HepG2 (cell line): ENCODE measurements around the gene OR2F1. TPM values are rescaled to one million over a fixed set of nuclear protein-coding genes. Genes with fewer than 3 reads are reported as not detected.

Experiments
- ATAC-seq: fragments of 200-7000 bp; cut with Tn5 transposase; 3 replicates; pipeline ENCODE4 v1.9.1; 2020; ENCODE audit warnings: mild to moderate bottlenecking, moderate library complexity
- BruUV-seq: library from RNA; stranded (reverse); fragments of 400-500 nt; replicated peaks from 2 replicates; lab custom pipeline; 2021; lab: Mats Ljungman, UMichigan
- CTCF ChIA-PET: fragments of 300-600 bp; formaldehyde crosslinking; extraction: SDS; loops from one replicate; lab custom pipeline; 2021; ENCODE audit warnings: low total read pairs, inconsistent platforms, low intra/inter-chr PET ratio; lab: Yijun Ruan, JAX
- POLR2A ChIA-PET: fragments of 350-600 bp; sonication (Branson Sonifier 250); formaldehyde crosslinking; loops from one replicate; lab custom pipeline; 2020; ENCODE audit warnings: antibody characterized with exemption, inconsistent platforms; lab: Yijun Ruan, JAX
- DNase-seq: peaks from one replicate; pipeline ENCODE4 v3.0.0-alpha.2; 2015; ENCODE audit warnings: low spot score
- FAIRE-seq: peaks from 3 replicates; lab custom pipeline; 2011; peaks lifted over from hg19 to GRCh38; lab: Jason Lieb, UNC
- H2AFZ ChIP-seq: one replicate; pipeline ENCODE4 v1.6.1; 2011; ENCODE audit warnings: low read length, inconsistent platforms
- H3K27ac ChIP-seq: fragments of 300-600 bp; 3 replicates; pipeline ENCODE4 v1.8.0; 2011; ENCODE audit warnings: mixed run types, mild to moderate bottlenecking, mixed read lengths, low read length, inconsistent platforms; ENCODE audit not compliant: insufficient read depth; ENCODE audit errors: extremely low read length
- H3K27me3 ChIP-seq, 2 experiments: fragments of 200-600 bp in 1 of 2; 2 replicates in 1 of 2; 3 replicates in 1 of 2; pipeline versions ENCODE4 v1.6.0 to v1.8.0; 2011; ENCODE audit warnings: low read length in 2 of 2, mild to moderate bottlenecking in 2 of 2, moderate library complexity in 2 of 2, inconsistent platforms in 1 of 2; ENCODE audit not compliant: insufficient read depth in 2 of 2, control insufficient read depth in 1 of 2
- H3K36me3 ChIP-seq, 2 experiments: fragments of 200-600 bp in 1 of 2; replicated peaks in 1 of 2; 2 replicates in 1 of 2; 3 replicates in 1 of 2; pipeline versions ENCODE4 v1.5.1 to v1.8.0; 2011; ENCODE audit warnings: low read length in 2 of 2, inconsistent platforms in 1 of 2; ENCODE audit not compliant: insufficient read depth in 2 of 2, control insufficient read depth in 1 of 2
- H3K4me1 ChIP-seq: 2 replicates; pipeline ENCODE4 v1.5.1; 2012; ENCODE audit warnings: low read length, inconsistent platforms; ENCODE audit not compliant: insufficient read depth
- H3K4me2 ChIP-seq: 2 replicates; pipeline ENCODE4 v1.6.0; 2011; ENCODE audit warnings: low read depth, low read length, inconsistent platforms
- H3K4me3 ChIP-seq, 3 experiments: fragments of 200-600 bp in 1 of 3; sonication (generic), shearing (Covaris generic) in 1 of 3; replicated peaks in 1 of 3; 2 replicates each; pipeline ENCODE4 v1.5.1; 2011 to 2016; ENCODE audit warnings: low read length in 3 of 3, inconsistent platforms in 2 of 3, low read depth in 2 of 3, mild to moderate bottlenecking in 2 of 3, control low read depth in 1 of 3, mixed read lengths in 1 of 3; ENCODE audit not compliant: insufficient read depth in 1 of 3
- H3K79me2 ChIP-seq: one replicate; pipeline ENCODE4 v1.6.1; 2011; ENCODE audit warnings: low read length, inconsistent platforms; ENCODE audit not compliant: insufficient read depth
- H3K9ac ChIP-seq: 2 replicates; pipeline ENCODE4 v1.6.0; 2011; ENCODE audit warnings: mild to moderate bottlenecking, low read depth, low read length, inconsistent platforms; ENCODE audit not compliant: insufficient read depth
- H3K9me3 ChIP-seq: 2 replicates; pipeline ENCODE4 v1.5.1; 2012; ENCODE audit warnings: mild to moderate bottlenecking, low read length
- H4K20me1 ChIP-seq: 2 replicates; pipeline ENCODE4 v1.6.0; 2011; ENCODE audit warnings: inconsistent platforms, mild to moderate bottlenecking, low read length, moderate library complexity; ENCODE audit not compliant: insufficient read depth
- CAMTA2 ChIP-seq: sonication (generic); formaldehyde crosslinking; IDR thresholded peaks from 2 replicates; pipeline ENCODE4 v1.4.0; 2020; ENCODE audit warnings: mild to moderate bottlenecking, missing genetic modification reagents, borderline replicate concordance
- TSC22D2 ChIP-seq: sonication (generic); formaldehyde crosslinking; IDR thresholded peaks from 2 replicates; pipeline ENCODE4 v1.5.1; 2020; ENCODE audit warnings: missing genetic modification reagents, mild to moderate bottlenecking, borderline replicate concordance
- ZFP41 ChIP-seq: sonication (generic); formaldehyde crosslinking; IDR thresholded peaks from 2 replicates; pipeline ENCODE4 v1.4.0; 2020; ENCODE audit warnings: mild to moderate bottlenecking, missing genetic modification reagents, borderline replicate concordance
- ZNF354B ChIP-seq: sonication (generic); formaldehyde crosslinking; IDR thresholded peaks from 2 replicates; pipeline ENCODE4 v1.8.0; 2022; ENCODE audit warnings: mild to moderate bottlenecking, missing genetic modification reagents
- ZNF407 ChIP-seq: sonication (generic); formaldehyde crosslinking; IDR thresholded peaks from one replicate; pipeline ENCODE4 v1.5.1; 2020; ENCODE audit warnings: mild to moderate bottlenecking, missing genetic modification reagents; ENCODE audit errors: not compliant biosample characterization
- ZNF552 ChIP-seq: sonication (generic); formaldehyde crosslinking; IDR thresholded peaks from 2 replicates; pipeline ENCODE4 v1.9.0; 2022; ENCODE audit warnings: missing genetic modification reagents, mild to moderate bottlenecking, borderline replicate concordance
- ZNF670 ChIP-seq: sonication (generic); formaldehyde crosslinking; IDR thresholded peaks from 2 replicates; pipeline ENCODE4 v1.8.0; 2022; ENCODE audit warnings: mild to moderate bottlenecking, missing genetic modification reagents, borderline replicate concordance
- WGBS: methylation state at CpG from one replicate; pipeline ENCODE4 v1.1.6; 2017; ENCODE audit warnings: low lambda C conversion rate; 5-methylcytosine and 5-hydroxymethylcytosine counted together
- in situ Hi-C: cut with HindIII; loops from 2 replicates; pipeline ENCODE4 v1.10.0; 2017; ENCODE audit warnings: low pct_unique_long_range_greater_than_20kb; ENCODE audit not compliant: extremely low pct_ligation_motif_present
- intact Hi-C: fragments of 100-400 bp; cut with micrococcal nuclease; formaldehyde crosslinking; loops from one replicate; pipeline ENCODE4 v1.10.0; 2022; ENCODE audit not compliant: unreplicated experiment
- polyA plus RNA-seq, 8 experiments: library from polyadenylated mRNA; depleted of rRNA in 3 of 8; stranded (reverse) in 7 of 8; unstranded in 1 of 8; fragments of >200 nt; fragmentation: Illumina TruSeq in 4 of 8; extraction: Trizol in 4 of 8; gene quantifications; 2 replicates each; pipeline versions ENCODE4 v1.2.1 to v1.2.3, GENCODE V29; 2011 to 2016; ENCODE audit warnings: low read depth in 4 of 8, missing spikeins in 1 of 8, mixed read lengths in 1 of 8; ENCODE audit not compliant: insufficient read depth in 1 of 8
- total RNA-seq, 5 experiments: library from RNA; depleted of rRNA; stranded (reverse); fragments of >200 nt; fragmentation: Illumina TruSeq; extraction: Trizol; gene quantifications; 2 replicates each; pipeline ENCODE4 v1.2.3, GENCODE V29; 2016; ENCODE audit warnings: low read depth in 1 of 5

Gene OR2F1
- total and polyA plus RNA-seq, 2 of the 13 experiments (the other 11 are each of a cell fraction or from before 2014, with no cell fraction given): 0.36 to 1.5 TPM

- no peak for TF ChIP-seq TSC22D2 (CRISPR knock-in tag)
- no peak for TF ChIP-seq ZNF354B
- TF ChIP-seq ZNF407: no peak
Measured at GRCh38 chr7:143980746-143981510, 26.3 kb downstream of the OR2F1 start (continued).

- no peak overlapping the region for H2AFZ ChIP-seq
- H3K36me3 ChIP-seq: no peaks in the 10 kb centered on the region
- FAIRE-seq: no peak
- in situ Hi-C loops: no loop called here
- no peaks in the 10 kb centered on the region for H3K9me3 ChIP-seq
- H3K27me3 ChIP-seq: no peaks in the 10 kb centered on the region
- no peak overlapping the region for H3K4me3 ChIP-seq
- 86% methylated on average over 5 of the region's 5 CpGs for WGBS
- peaks cover 7% of the 10 kb centered on the region for H3K4me1 ChIP-seq
- H3K79me2 ChIP-seq: no peaks in the 10 kb centered on the region
- CTCF ChIA-PET: no interaction called here
- H4K20me1 ChIP-seq: no peaks in the 10 kb centered on the region
- intact Hi-C loops: no loop called here
- TF ChIP-seq CAMTA2 (CRISPR knock-in tag) (no peak), ZFP41 (CRISPR knock-in tag) (no peak), ZNF552 (CRISPR knock-in tag) (no peak), ZNF670 (CRISPR knock-in tag) (no peak)
- no TSS peak for BruUV-seq
- no peak overlapping the region for H3K27ac ChIP-seq
- POLR2A ChIA-PET: no interaction called here
- no peak overlapping the region for H3K9ac ChIP-seq
- DNase-seq: no peak
- no peak overlapping the region for H3K4me2 ChIP-seq
- no peak for ATAC-seq
Measured at GRCh38 chr7:143983960-143984359, 29.3 kb downstream of the OR2F1 start.
